Memory B cell (primary cell): ENCODE measurements around the gene ZMYND12.

Source experiments
- ATAC-seq: fragments of 150-1000 bp; cut with Tn5 transposase; 2 replicates; pipeline ENCODE4 v1.10.0; 2021; ENCODE audit warnings: low read depth, mild to moderate bottlenecking, moderate library complexity
- DNase-seq, 2 donors: peaks; one replicate each; pipeline ENCODE4 v3.0.0; 2022; ENCODE audit warnings: low spot score in 2 of 2
- H3K27ac Mint-ChIP-seq: one replicate; pipeline ENCODE4 v1.8.0; 2022; ENCODE audit warnings: mild to moderate bottlenecking, moderate library complexity, mixed read lengths
- H3K27me3 Mint-ChIP-seq: one replicate; pipeline ENCODE4 v1.8.0; 2022; ENCODE audit warnings: mixed read lengths
- H3K36me3 Mint-ChIP-seq: one replicate; pipeline ENCODE4 v1.8.0; 2022; ENCODE audit warnings: mild to moderate bottlenecking, mixed read lengths
- H3K4me1 Mint-ChIP-seq: one replicate; pipeline ENCODE4 v1.8.0; 2022; ENCODE audit warnings: mixed read lengths
- H3K4me3 Mint-ChIP-seq: one replicate; pipeline ENCODE4 v1.8.0; 2022; ENCODE audit warnings: mild to moderate bottlenecking, moderate library complexity, mixed read lengths
- H3K9me3 Mint-ChIP-seq: one replicate; pipeline ENCODE4 v1.8.0; 2022; ENCODE audit warnings: mixed read lengths

ZMYND12 gene

DNA sequence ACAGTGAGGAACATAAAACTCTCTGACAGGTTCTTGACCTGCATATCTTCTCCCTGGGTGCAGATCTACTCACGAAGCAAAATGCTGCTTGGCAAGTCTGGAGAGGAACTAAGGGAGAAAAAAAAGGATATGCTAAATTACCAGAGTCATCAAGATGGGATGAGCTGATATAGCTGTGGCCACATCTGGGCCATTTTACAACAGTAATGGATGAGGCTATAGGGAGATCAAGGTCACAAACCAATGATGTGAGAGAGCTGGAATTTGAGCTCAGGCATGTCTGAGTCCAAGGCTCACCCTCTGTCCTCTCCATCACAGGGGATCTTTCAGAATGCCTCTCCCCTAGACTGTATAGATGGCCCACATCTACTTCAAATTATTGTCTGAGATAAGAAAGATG is 26.2 kb downstream of the ZMYND12 start:
- Mint-ChIP-seq H3K4me1 (no peaks in the 10 kb centered on the region), H3K9me3 (no peaks in the 10 kb centered on the region), H3K27ac (no peak overlapping the region), H3K36me3 (no peaks in the 10 kb centered on the region), H3K27me3 (peaks cover 7% of the 10 kb centered on the region), H3K4me3 (no peak overlapping the region)
- no peak for ATAC-seq
- DNase-seq = no peak

DNA sequence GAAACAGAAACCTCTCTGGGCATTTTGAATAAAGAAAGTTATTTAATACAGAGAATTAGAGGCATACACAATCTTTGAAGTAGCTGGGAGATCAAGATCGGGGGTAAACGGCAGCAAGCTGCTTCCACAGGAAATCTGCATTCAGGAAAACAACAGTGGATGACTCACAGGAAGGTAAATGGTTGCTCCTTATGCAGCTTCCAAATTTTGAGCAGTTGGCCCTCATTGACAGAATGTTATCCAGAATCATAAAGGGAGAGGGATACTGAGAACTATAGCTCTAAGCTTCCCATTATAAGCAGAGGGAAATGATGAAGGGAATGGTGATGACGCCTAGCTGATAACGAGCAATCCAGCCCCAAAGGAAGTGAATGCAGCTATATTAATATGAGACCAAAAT is 28.6 kb downstream of the ZMYND12 start:
- DNase-seq = no peak
- H3K36me3 Mint-ChIP-seq = no peaks in the 10 kb centered on the region
- H3K9me3 Mint-ChIP-seq = no peaks in the 10 kb centered on the region
- no peak for ATAC-seq
- no peak overlapping the region for H3K4me3 Mint-ChIP-seq
- no peak overlapping the region for H3K27ac Mint-ChIP-seq
- H3K27me3 Mint-ChIP-seq = peaks cover 9% of the 10 kb centered on the region
- H3K4me1 Mint-ChIP-seq = no peaks in the 10 kb centered on the region

DNA sequence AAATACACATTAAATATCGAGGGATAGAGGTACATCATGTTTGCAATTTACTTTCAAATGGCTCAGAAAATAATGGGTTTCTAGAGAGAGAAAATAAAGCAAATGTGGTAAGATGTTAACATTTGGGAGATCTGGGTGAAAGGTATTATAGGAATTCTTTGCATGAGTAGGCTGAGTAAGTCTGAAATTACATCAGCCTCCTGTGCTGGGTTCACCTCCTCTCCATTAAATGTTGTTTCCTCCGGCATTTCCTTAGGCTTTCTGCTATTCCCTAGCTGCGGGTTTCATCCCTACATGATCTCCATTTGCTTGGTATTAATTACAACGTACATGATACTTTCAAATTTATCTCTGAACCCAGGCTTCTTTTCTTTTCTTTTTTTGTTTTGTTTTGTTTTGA is 31.6 kb downstream of the ZMYND12 start:
- ATAC-seq = no peak
- no peak overlapping the region for H3K27ac Mint-ChIP-seq

DNA sequence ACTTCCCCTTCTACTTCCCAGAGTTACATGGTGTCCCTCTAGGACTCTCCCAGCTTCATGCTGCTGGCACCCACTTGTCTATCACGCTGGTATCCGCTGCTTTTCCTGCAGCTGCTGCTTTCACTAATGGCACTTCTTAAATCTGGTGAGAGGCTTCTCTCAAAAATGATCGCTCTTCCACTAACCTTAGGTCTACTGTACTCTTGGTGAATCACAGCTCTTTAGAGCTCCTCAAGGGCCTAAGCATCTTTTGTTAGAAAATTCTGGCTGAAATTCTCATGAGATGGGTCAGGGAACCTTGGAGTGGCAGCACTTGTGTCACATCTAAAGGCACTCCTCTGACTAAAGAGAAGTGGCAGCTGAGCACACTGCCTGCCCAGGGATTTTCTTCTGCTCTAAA is 32.1 kb downstream of the ZMYND12 start:
- no peaks in the 10 kb centered on the region for H3K4me1 Mint-ChIP-seq
- no peak for ATAC-seq
- no peaks in the 10 kb centered on the region for H3K9me3 Mint-ChIP-seq
- DNase-seq = no peak
- peaks cover 11% of the 10 kb centered on the region for H3K27me3 Mint-ChIP-seq
- H3K4me3 Mint-ChIP-seq = no peak overlapping the region
- H3K36me3 Mint-ChIP-seq = no peaks in the 10 kb centered on the region
- no peak overlapping the region for H3K27ac Mint-ChIP-seq

More for the DNA sequence above, 31.6 kb downstream of the ZMYND12 start:
- H3K36me3 Mint-ChIP-seq = no peaks in the 10 kb centered on the region
- H3K27me3 Mint-ChIP-seq = peaks cover 11% of the 10 kb centered on the region
- no peaks in the 10 kb centered on the region for H3K9me3 Mint-ChIP-seq
- no peaks in the 10 kb centered on the region for H3K4me1 Mint-ChIP-seq
- H3K4me3 Mint-ChIP-seq = no peak overlapping the region
- DNase-seq = no peak

GRCh38 chr1:42422737-42423136 is 33.1 kb downstream of the ZMYND12 start:
- H3K4me3 Mint-ChIP-seq = no peak overlapping the region
- no peak for ATAC-seq
- H3K36me3 Mint-ChIP-seq = no peaks in the 10 kb centered on the region

GRCh38 chr1:42420911-42421585 is 34.8 kb downstream of the ZMYND12 start:
- Mint-ChIP-seq H3K9me3 (no peaks in the 10 kb centered on the region), H3K36me3 (no peaks in the 10 kb centered on the region), H3K4me3 (no peak overlapping the region), H3K27ac (no peak overlapping the region), H3K27me3 (peaks cover 11% of the 10 kb centered on the region), H3K4me1 (no peaks in the 10 kb centered on the region)
- ATAC-seq (no peak), DNase-seq (no peak)

More at GRCh38 chr1:42422737-42423136, 33.1 kb downstream of the ZMYND12 start:
- no peaks in the 10 kb centered on the region for H3K9me3 Mint-ChIP-seq
- no peak overlapping the region for H3K27ac Mint-ChIP-seq
- no peak for DNase-seq
- peaks cover 11% of the 10 kb centered on the region for H3K27me3 Mint-ChIP-seq
- no peaks in the 10 kb centered on the region for H3K4me1 Mint-ChIP-seq

- H3K9me3 Mint-ChIP-seq = no peaks in the 10 kb centered on the region
- DNase-seq (no peak), ATAC-seq (no peak)
- peaks cover 11% of the 10 kb centered on the region for H3K27me3 Mint-ChIP-seq
- no peaks in the 10 kb centered on the region for H3K36me3 Mint-ChIP-seq
- no peak overlapping the region for H3K4me3 Mint-ChIP-seq
- no peaks in the 10 kb centered on the region for H3K4me1 Mint-ChIP-seq
- no peak overlapping the region for H3K27ac Mint-ChIP-seq
These were observed 35.7 kb downstream of the ZMYND12 start for GRCh38 chr1:42420121-42420520.

DNA sequence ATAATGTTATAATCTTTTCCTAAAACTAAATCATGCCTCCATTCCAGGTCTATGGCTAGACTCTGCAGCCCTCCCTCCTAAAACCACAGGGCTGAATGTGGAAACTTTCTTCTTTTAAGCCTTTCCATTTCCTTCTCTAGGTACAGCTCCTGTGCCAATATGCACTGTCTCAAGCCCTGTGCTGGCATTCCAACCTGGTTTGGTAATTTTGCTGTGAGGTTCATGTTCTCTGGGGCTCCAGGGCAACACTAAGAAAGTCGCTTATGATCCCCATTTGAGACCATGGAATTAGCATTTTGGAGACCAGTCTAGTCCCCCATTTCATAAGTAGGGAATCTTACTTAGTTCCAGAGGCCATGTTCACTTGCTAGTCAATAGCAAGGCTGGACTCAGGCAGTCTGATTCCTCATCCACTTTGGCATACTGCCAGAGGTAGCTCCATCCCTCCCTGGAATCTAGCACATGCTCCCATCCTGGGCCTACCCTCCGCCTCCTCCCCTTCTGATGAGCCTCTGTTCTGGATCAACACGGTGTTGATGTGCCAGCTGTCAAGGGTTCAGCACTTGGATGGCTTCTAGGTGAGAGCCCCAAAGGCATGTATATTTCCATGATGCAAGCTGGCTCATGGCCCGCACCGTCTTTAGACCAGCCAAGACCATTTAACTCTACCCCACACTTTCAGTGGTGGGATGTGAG is 36.5 kb downstream of the ZMYND12 start:
- no peak overlapping the region for H3K4me3 Mint-ChIP-seq
- no peak for DNase-seq
- no peaks in the 10 kb centered on the region for H3K9me3 Mint-ChIP-seq
- peaks cover 12% of the 10 kb centered on the region for H3K27me3 Mint-ChIP-seq
- no peak for ATAC-seq
- H3K27ac Mint-ChIP-seq = no peak overlapping the region
- H3K36me3 Mint-ChIP-seq = no peaks in the 10 kb centered on the region
- no peaks in the 10 kb centered on the region for H3K4me1 Mint-ChIP-seq

- no peak for DNase-seq
- no peak for ATAC-seq
- H3K27ac Mint-ChIP-seq = no peak overlapping the region
- no peaks in the 10 kb centered on the region for H3K4me1 Mint-ChIP-seq
- no peaks in the 10 kb centered on the region for H3K36me3 Mint-ChIP-seq
- H3K4me3 Mint-ChIP-seq = no peak overlapping the region
- peaks cover 12% of the 10 kb centered on the region for H3K27me3 Mint-ChIP-seq
- no peaks in the 10 kb centered on the region for H3K9me3 Mint-ChIP-seq
These were observed 37.3 kb downstream of the ZMYND12 start for GRCh38 chr1:42418516-42418915.

DNA sequence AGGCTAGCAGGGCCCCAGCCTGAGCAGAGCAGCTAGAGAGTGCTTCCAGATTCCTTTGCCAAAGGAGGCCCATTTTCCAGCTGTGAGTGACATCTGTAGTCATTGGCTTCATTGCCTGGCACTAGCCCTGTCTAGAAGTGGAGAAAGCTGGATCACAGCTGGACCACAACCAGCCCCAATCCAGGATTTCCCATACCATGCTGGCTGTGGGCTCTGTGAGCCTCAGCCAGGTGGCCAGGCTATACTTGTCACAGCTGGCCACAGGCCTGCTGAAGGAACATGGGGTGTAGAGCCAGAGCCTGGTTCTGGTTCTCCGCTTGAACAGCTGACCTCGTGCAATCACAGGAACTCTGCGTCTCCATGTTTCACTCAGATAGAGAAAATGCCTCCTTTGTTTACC is 38.7 kb downstream of the ZMYND12 start:
- Mint-ChIP-seq H3K27me3 (peaks cover 12% of the 10 kb centered on the region), H3K4me1 (no peaks in the 10 kb centered on the region), H3K27ac (no peak overlapping the region), H3K9me3 (no peaks in the 10 kb centered on the region), H3K36me3 (no peaks in the 10 kb centered on the region), H3K4me3 (no peak overlapping the region)
- no peak for ATAC-seq
- DNase-seq = no peak

GRCh38 chr1:42414551-42415496 is 41.0 kb downstream of the ZMYND12 start:
- Mint-ChIP-seq H3K27ac (no peak overlapping the region), H3K36me3 (no peaks in the 10 kb centered on the region), H3K4me3 (no peak overlapping the region), H3K4me1 (no peaks in the 10 kb centered on the region), H3K27me3 (peaks cover 13% of the 10 kb centered on the region), H3K9me3 (no peaks in the 10 kb centered on the region)
- DNase-seq = no peak
- ATAC-seq = no peak

DNA sequence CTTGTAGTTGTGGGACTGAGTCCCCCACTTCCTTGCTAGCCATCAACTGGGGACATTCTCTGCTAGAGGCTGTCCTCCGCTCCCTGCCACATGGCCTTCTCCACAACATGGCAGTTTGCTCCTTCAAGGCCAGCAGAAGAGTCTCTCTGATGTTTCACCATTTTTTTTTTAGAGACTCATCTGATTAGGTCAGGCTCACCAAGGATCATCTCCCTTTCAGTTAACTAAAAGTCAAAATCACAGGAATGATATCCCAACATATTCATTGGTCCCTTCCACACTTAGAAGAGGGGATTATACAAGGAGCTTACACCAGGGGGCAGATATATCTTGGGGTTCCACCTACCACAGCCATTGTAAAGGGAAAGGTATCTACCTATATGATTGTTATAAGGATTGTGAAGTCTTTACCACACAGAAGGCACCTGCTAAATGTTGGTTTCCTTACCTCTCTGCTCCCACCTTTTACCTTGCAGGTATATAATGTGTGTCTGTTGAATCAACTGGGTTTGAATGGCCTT is 51.9 kb downstream of the ZMYND12 start:
- ATAC-seq (no peak), DNase-seq (no peak)
- H3K36me3 Mint-ChIP-seq = no peaks in the 10 kb centered on the region
- H3K27ac Mint-ChIP-seq = no peak overlapping the region
- no peak overlapping the region for H3K4me3 Mint-ChIP-seq
- peaks cover 12% of the 10 kb centered on the region for H3K27me3 Mint-ChIP-seq
- no peaks in the 10 kb centered on the region for H3K4me1 Mint-ChIP-seq
- H3K9me3 Mint-ChIP-seq = no peaks in the 10 kb centered on the region

DNA sequence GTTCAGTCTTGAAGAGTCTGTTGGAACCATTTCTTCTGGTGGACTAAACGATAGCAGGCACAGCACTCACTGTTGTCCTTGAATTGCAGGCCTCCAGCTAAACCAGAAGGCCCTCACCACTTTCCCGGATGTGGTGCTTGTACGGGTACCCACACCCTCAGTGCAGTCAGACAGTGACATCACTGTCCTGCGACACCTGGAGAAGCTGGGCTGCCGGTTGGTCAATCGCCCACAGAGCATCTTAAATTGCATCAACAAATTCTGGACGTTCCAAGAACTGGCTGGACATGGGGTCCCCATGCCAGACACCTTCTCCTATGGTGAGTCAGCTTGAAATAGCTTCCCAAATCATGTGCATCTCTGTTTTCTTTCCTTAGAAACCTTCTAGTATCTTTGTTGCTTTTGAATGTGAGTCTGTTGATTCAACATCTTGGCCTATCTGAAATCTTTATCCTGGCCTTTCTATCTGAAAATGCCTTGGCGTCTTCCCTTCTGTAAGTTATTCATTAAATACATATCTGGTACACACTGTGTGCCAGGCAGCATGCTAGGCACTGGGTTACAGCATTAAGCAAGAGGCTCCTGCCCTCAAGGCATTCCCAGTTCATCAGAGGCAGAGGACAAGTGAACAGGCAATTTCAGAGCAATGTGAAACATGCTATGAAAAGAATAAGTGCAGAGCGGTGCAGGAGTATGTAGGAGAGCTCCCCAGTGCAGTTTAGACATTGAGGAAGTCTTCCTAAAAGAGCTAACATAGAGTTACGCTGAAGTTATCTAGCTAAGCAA is 56.3 kb downstream of the ZMYND12 start:
- H3K36me3 Mint-ChIP-seq = no peaks in the 10 kb centered on the region
- H3K4me1 Mint-ChIP-seq = no peaks in the 10 kb centered on the region
- DNase-seq (no peak), ATAC-seq (no peak)
- H3K9me3 Mint-ChIP-seq = no peaks in the 10 kb centered on the region
- H3K27me3 Mint-ChIP-seq = peaks cover 2% of the 10 kb centered on the region
- no peak overlapping the region for H3K27ac Mint-ChIP-seq
- H3K4me3 Mint-ChIP-seq = no peak overlapping the region
